Mesendoderm (in vitro differentiated cells): ENCODE results near the gene MAGED2.
"Not testable (repeated sequence)": the region's sequence is repeated elsewhere in the genome, so short reads cannot be mapped to it uniquely, and the experiment has no call there.

Experiments
- DNase-seq: peaks from one replicate; pipeline ENCODE4 v3.0.0; 2013
- H2AK5ac ChIP-seq: 2 replicates; pipeline ENCODE4 v1.6.1; 2013; ENCODE audit warnings: low read length, inconsistent platforms
- H2BK120ac ChIP-seq: 2 replicates; pipeline ENCODE4 v1.6.1; 2013; ENCODE audit warnings: low read depth, mild to moderate bottlenecking, low read length, moderate library complexity, mixed read lengths
- H2BK15ac ChIP-seq: replicated peaks from 2 replicates; pipeline ENCODE4 v1.6.1; 2013; ENCODE audit warnings: low read depth, mild to moderate bottlenecking, moderate library complexity
- H2BK5ac ChIP-seq: 2 replicates; pipeline ENCODE4 v1.6.1; 2013; ENCODE audit warnings: low read length, inconsistent platforms
- H3K18ac ChIP-seq: 2 replicates; pipeline ENCODE4 v1.6.1; 2013; ENCODE audit warnings: mild to moderate bottlenecking, low read length, mixed read lengths
- H3K23ac ChIP-seq: one replicate; pipeline ENCODE4 v1.6.1; 2013; ENCODE audit warnings: low read length
- H3K27ac ChIP-seq: 2 replicates; pipeline ENCODE4 v1.5.1; 2013; ENCODE audit warnings: low read depth, mild to moderate bottlenecking, inconsistent platforms, low read length, moderate library complexity
- H3K27me3 ChIP-seq: 2 replicates; pipeline ENCODE4 v1.6.1; 2013; ENCODE audit warnings: low read length, control low read depth, mild to moderate bottlenecking, inconsistent platforms; ENCODE audit not compliant: insufficient read depth, poor library complexity
- H3K36me3 ChIP-seq: 2 replicates; pipeline ENCODE4 v1.6.1; 2013; ENCODE audit warnings: low read length, inconsistent platforms; ENCODE audit not compliant: control insufficient read depth, insufficient read depth
- H3K4ac ChIP-seq: one replicate; pipeline ENCODE4 v1.6.1; 2013; ENCODE audit warnings: low read depth, mild to moderate bottlenecking, low read length, moderate library complexity
- H3K4me1 ChIP-seq: 2 replicates; pipeline ENCODE4 v1.6.1; 2013; ENCODE audit warnings: low read depth, low read length, inconsistent platforms; ENCODE audit not compliant: control insufficient read depth
- H3K4me2 ChIP-seq: 2 replicates; pipeline ENCODE4 v1.6.1; 2013; ENCODE audit warnings: low read length
- H3K4me3 ChIP-seq: 2 replicates; pipeline ENCODE4 v1.5.1; 2013; ENCODE audit warnings: mild to moderate bottlenecking, low read length
- H3K56ac ChIP-seq: one replicate; pipeline ENCODE4 v1.6.1; 2013; ENCODE audit warnings: low read length
- H3K79me1 ChIP-seq: 2 replicates; pipeline ENCODE4 v1.6.1; 2013; ENCODE audit warnings: low read length, inconsistent platforms
- H3K79me2 ChIP-seq: 2 replicates; pipeline ENCODE4 v1.6.1; 2013; ENCODE audit warnings: mild to moderate bottlenecking, low read length; ENCODE audit not compliant: control insufficient read depth, insufficient read depth
- H3K9ac ChIP-seq: 2 replicates; pipeline ENCODE4 v1.6.1; 2013; ENCODE audit warnings: low read length, inconsistent platforms
- H4K5ac ChIP-seq: one replicate; pipeline ENCODE4 v1.6.1; 2013; ENCODE audit warnings: low read length
- H4K8ac ChIP-seq: one replicate; pipeline ENCODE4 v1.6.1; 2013; ENCODE audit warnings: low read depth, mild to moderate bottlenecking, control low read depth, low read length, moderate library complexity
- WGBS: extraction: QIAGEN DNeasy Blood & Tissue Kit; methylation state at CpG from one replicate; pipeline ENCODE4 v1.1.7; 2013; ENCODE audit warnings: low lambda C conversion rate, missing lambda C conversion rate; ENCODE audit not compliant: insufficient coverage; ENCODE audit errors: extremely low coverage; 5-methylcytosine and 5-hydroxymethylcytosine counted together

MAGED2 gene

GRCh38 chrX:54841184-54841874 is 33.8 kb downstream of the MAGED2 start:
- peak; percentile 38 for DNase-seq
- no CpG with 5 or more reads among the region's 3 CpGs for WGBS

GRCh38 chrX:54842607-54843006 is 35.1 kb downstream of the MAGED2 start:
- DNase-seq = no peak
- H3K18ac ChIP-seq = no peak overlapping the region
- H2BK15ac ChIP-seq = no peak overlapping the region
- no peak overlapping the region for H4K5ac ChIP-seq
- H3K4me3 ChIP-seq = no peak overlapping the region
- no peak overlapping the region for H4K8ac ChIP-seq
- H2BK5ac ChIP-seq = no peak overlapping the region
- no peak overlapping the region for H2BK120ac ChIP-seq
- H3K9ac ChIP-seq = no peak overlapping the region
- H3K36me3 ChIP-seq = no peaks in the 10 kb centered on the region
- no peak overlapping the region for H3K4ac ChIP-seq
- H2AK5ac ChIP-seq = no peak overlapping the region
- WGBS = no CpG with 5 or more reads among the region's 1 CpG
- no peaks in the 10 kb centered on the region for H3K79me1 ChIP-seq
- H3K4me2 ChIP-seq = no peak overlapping the region
- H3K27ac ChIP-seq = no peak overlapping the region
- H3K56ac ChIP-seq = no peak overlapping the region
- no peaks in the 10 kb centered on the region for H3K4me1 ChIP-seq
- no peaks in the 10 kb centered on the region for H3K79me2 ChIP-seq
- no peaks in the 10 kb centered on the region for H3K27me3 ChIP-seq
- H3K23ac ChIP-seq = no peak overlapping the region

More at GRCh38 chrX:54841184-54841874, 33.8 kb downstream of the MAGED2 start:
- H3K9ac ChIP-seq, H3K27ac ChIP-seq, H3K79me1 ChIP-seq, H3K18ac ChIP-seq, H3K36me3 ChIP-seq, H4K5ac ChIP-seq, H3K79me2 ChIP-seq, H3K23ac ChIP-seq, H3K4ac ChIP-seq, H3K4me2 ChIP-seq, H2BK15ac ChIP-seq, H3K4me1 ChIP-seq, H3K27me3 ChIP-seq, H2BK5ac ChIP-seq, H2AK5ac ChIP-seq, H3K4me3 ChIP-seq: not testable (repeated sequence)
- peak overlapping the region; percentile 76 for H4K8ac ChIP-seq
- peak overlapping the region; percentile 45 for H2BK120ac ChIP-seq
- H3K56ac ChIP-seq = peak overlapping the region; percentile 34

GRCh38 chrX:54843050-54843449 is 35.5 kb downstream of the MAGED2 start:
- Histone ChIP-seq H2BK5ac (no peak overlapping the region), H3K56ac (no peak overlapping the region), H3K23ac (no peak overlapping the region), H2BK120ac (no peak overlapping the region), H3K4me3 (no peak overlapping the region), H3K79me1 (no peaks in the 10 kb centered on the region), H3K4me2 (no peak overlapping the region), H3K4me1 (no peaks in the 10 kb centered on the region), H4K5ac (no peak overlapping the region), H3K36me3 (no peaks in the 10 kb centered on the region), H3K9ac (no peak overlapping the region), H2BK15ac (no peak overlapping the region), H3K27me3 (no peaks in the 10 kb centered on the region), H3K27ac (no peak overlapping the region), H3K4ac (no peak overlapping the region), H2AK5ac (no peak overlapping the region), H3K18ac (no peak overlapping the region), H3K79me2 (no peaks in the 10 kb centered on the region), H4K8ac (no peak overlapping the region)
- no CpG with 5 or more reads among the region's 2 CpGs for WGBS
- DNase-seq = no peak

- not testable (repeated sequence) for H3K4ac ChIP-seq, H4K8ac ChIP-seq, H3K18ac ChIP-seq, H3K9ac ChIP-seq, H3K79me2 ChIP-seq, H3K23ac ChIP-seq, H3K27ac ChIP-seq, H3K4me2 ChIP-seq, H3K27me3 ChIP-seq, H2BK15ac ChIP-seq, H3K79me1 ChIP-seq, H2BK5ac ChIP-seq, H3K4me1 ChIP-seq, H3K36me3 ChIP-seq, DNase-seq, H3K56ac ChIP-seq, H3K4me3 ChIP-seq, H2AK5ac ChIP-seq, H4K5ac ChIP-seq, H2BK120ac ChIP-seq
- no CpG with 5 or more reads among the region's 2 CpGs for whole genome bisulfite sequencing
Observed at GRCh38 chrX:54847700-54848099, 40.2 kb downstream of the MAGED2 start.

GRCh38 chrX:54865208-54865607 is 57.7 kb downstream of the MAGED2 start:
- H4K8ac ChIP-seq = no peak overlapping the region
- no peaks in the 10 kb centered on the region for H3K79me2 ChIP-seq
- H2BK120ac ChIP-seq = no peak overlapping the region
- no peak overlapping the region for H2BK15ac ChIP-seq
- no peak overlapping the region for H3K27ac ChIP-seq
- H3K56ac ChIP-seq = no peak overlapping the region
- no peak overlapping the region for H3K4ac ChIP-seq
- no peaks in the 10 kb centered on the region for H3K4me1 ChIP-seq
- H2BK5ac ChIP-seq = no peak overlapping the region
- no peaks in the 10 kb centered on the region for H3K36me3 ChIP-seq
- H3K18ac ChIP-seq = no peak overlapping the region
- no peak overlapping the region for H3K23ac ChIP-seq
- H4K5ac ChIP-seq = no peak overlapping the region
- no peak for DNase-seq
- no peaks in the 10 kb centered on the region for H3K79me1 ChIP-seq
- whole genome bisulfite sequencing = no CpG with 5 or more reads among the region's 2 CpGs
- H3K4me2 ChIP-seq = no peak overlapping the region
- no peaks in the 10 kb centered on the region for H3K27me3 ChIP-seq
- H2AK5ac ChIP-seq = no peak overlapping the region
- H3K4me3 ChIP-seq = no peak overlapping the region
- no peak overlapping the region for H3K9ac ChIP-seq
